Measurements from ENCODE around the gene MAPK8IP3. TPM values are rescaled to one million over a fixed set of nuclear protein-coding genes. Genes with fewer than 3 reads are reported as not detected.

Gene MAPK8IP3
- total RNA-seq, 1 experiment from 2014 or later = 72.3 TPM

DNA sequence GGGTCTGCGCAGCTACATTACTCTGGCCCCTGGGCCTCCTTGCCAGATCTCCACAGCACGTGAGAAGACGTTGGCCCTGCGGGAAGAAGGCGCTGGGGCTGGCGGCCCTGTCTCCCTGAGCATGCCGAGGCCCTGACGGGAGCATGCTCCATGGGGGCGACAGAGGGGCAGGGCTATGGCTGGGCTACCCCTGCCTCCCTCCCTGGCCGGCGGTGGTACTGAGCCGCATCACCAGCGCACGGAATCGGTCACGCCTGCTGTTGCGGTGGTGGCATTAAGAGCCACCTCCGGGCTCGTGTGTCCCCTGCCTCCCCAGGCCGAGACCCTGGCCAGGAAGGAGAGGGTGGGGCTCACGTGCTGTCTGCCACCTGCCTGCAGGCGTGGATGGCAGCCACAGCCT is 28.1 kb downstream of the MAPK8IP3 start:
- no peaks in the 10 kb centered on the region for H3K9me3 Mint-ChIP-seq
- H3K4me3 Mint-ChIP-seq = no peak overlapping the region
- TF ChIP-seq E2F4 (CRISPR knock-in tag; IDR thresholded peaks at IDR 0.05; ENCODE audit: borderline replicate concordance, low read depth) = no peak
- TF ChIP-seq JUN (CRISPR knock-in tag; IDR thresholded peaks at IDR 0.05) = no peak
- no peak for ATAC-seq
- H3K27ac Mint-ChIP-seq = no peak overlapping the region
- DNase-seq (ENCODE audit: low spot score) = no peak
- H3K36me3 Mint-ChIP-seq = peaks cover 4% of the 10 kb centered on the region
- H3K4me1 Mint-ChIP-seq = no peaks in the 10 kb centered on the region
- no peaks in the 10 kb centered on the region; the same call in 1 of the 2 replicates for H3K27me3 Mint-ChIP-seq (ENCODE audit: low read depth)
- CTCF ChIA-PET = no interaction called here
- POLR2A ChIA-PET = no interaction called here

GRCh38 chr16:1734816-1735215 is 28.8 kb downstream of the MAPK8IP3 start:
- TF ChIP-seq NFATC4 (CRISPR knock-in tag; IDR thresholded peaks at IDR 0.05) = no peak
- no peak for TF ChIP-seq FOXP4 (CRISPR knock-in tag; IDR thresholded peaks at IDR 0.05)
- no peak for TF ChIP-seq NR3C1 (CRISPR knock-in tag; conservative IDR thresholded peaks at IDR 0.05; ENCODE audit: low read depth)
- no peak for TF ChIP-seq CREB1 (CRISPR knock-in tag; IDR thresholded peaks at IDR 0.05)
- TF ChIP-seq HMGA2 (CRISPR knock-in tag; IDR thresholded peaks at IDR 0.05) = no peak
- TF ChIP-seq, protein P1, sequence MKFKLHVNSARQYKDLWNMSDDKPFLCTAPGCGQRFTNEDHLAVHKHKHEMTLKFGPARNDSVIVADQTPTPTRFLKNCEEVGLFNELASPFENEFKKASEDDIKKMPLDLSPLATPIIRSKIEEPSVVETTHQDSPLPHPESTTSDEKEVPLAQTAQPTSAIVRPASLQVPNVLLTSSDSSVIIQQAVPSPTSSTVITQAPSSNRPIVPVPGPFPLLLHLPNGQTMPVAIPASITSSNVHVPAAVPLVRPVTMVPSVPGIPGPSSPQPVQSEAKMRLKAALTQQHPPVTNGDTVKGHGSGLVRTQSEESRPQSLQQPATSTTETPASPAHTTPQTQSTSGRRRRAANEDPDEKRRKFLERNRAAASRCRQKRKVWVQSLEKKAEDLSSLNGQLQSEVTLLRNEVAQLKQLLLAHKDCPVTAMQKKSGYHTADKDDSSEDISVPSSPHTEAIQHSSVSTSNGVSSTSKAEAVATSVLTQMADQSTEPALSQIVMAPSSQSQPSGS (CRISPR knock-in tag; IDR thresholded peaks at IDR 0.05; ENCODE audit: borderline replicate concordance, low read depth) = no peak
- no peak for TF ChIP-seq NFE2L1 (CRISPR knock-in tag; IDR thresholded peaks at IDR 0.05)
- TF ChIP-seq, protein P2, sequence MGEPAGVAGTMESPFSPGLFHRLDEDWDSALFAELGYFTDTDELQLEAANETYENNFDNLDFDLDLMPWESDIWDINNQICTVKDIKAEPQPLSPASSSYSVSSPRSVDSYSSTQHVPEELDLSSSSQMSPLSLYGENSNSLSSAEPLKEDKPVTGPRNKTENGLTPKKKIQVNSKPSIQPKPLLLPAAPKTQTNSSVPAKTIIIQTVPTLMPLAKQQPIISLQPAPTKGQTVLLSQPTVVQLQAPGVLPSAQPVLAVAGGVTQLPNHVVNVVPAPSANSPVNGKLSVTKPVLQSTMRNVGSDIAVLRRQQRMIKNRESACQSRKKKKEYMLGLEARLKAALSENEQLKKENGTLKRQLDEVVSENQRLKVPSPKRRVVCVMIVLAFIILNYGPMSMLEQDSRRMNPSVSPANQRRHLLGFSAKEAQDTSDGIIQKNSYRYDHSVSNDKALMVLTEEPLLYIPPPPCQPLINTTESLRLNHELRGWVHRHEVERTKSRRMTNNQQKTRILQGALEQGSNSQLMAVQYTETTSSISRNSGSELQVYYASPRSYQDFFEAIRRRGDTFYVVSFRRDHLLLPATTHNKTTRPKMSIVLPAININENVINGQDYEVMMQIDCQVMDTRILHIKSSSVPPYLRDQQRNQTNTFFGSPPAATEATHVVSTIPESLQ (CRISPR knock-in tag; IDR thresholded peaks at IDR 0.05) = no peak
- no peak for TF ChIP-seq JAZF1 (CRISPR knock-in tag; IDR thresholded peaks at IDR 0.05)
- no peak for TF ChIP-seq FOXJ3 (CRISPR knock-in tag; IDR thresholded peaks at IDR 0.05; ENCODE audit: borderline replicate concordance)
- no peak for TF ChIP-seq CTCF (IDR thresholded peaks at IDR 0.05)
- no peak for TF ChIP-seq SOX15 (CRISPR knock-in tag; IDR thresholded peaks at IDR 0.05)
- Mint-ChIP-seq H3K9me3 (no peaks in the 10 kb centered on the region), H3K36me3 (peaks cover 4% of the 10 kb centered on the region), H3K27ac (no peak overlapping the region), H3K4me1 (no peaks in the 10 kb centered on the region), H3K4me3 (no peak overlapping the region), H3K27me3 (ENCODE audit: low read depth) (no peaks in the 10 kb centered on the region; the same call in 1 of the 2 replicates)
- ChIA-PET CTCF (no interaction called here), POLR2A (no interaction called here)
- ATAC-seq = no peak
- DNase-seq (ENCODE audit: low spot score) = no peak

GRCh38 chr16:1740234-1740633 is 34.2 kb downstream of the MAPK8IP3 start:
- Mint-ChIP-seq H3K36me3 (no peaks in the 10 kb centered on the region), H3K4me1 (no peaks in the 10 kb centered on the region), H3K27me3 (ENCODE audit: low read depth) (no peaks in the 10 kb centered on the region), H3K9me3 (no peaks in the 10 kb centered on the region), H3K27ac (no peak overlapping the region), H3K4me3 (no peak overlapping the region)
- POLR2A ChIA-PET = no interaction called here
- CTCF ChIA-PET = no interaction called here
- no peak for DNase-seq (ENCODE audit: low spot score)
- ATAC-seq = no peak
- TF ChIP-seq ZNF232 (CRISPR knock-in tag; IDR thresholded peaks at IDR 0.05) (no peak), MYBL2 (CRISPR knock-in tag; IDR thresholded peaks at IDR 0.05) (no peak), CTCF (IDR thresholded peaks at IDR 0.05) (no peak), SMAD4 (CRISPR knock-in tag; IDR thresholded peaks at IDR 0.05) (no peak), ZNF281 (CRISPR knock-in tag; IDR thresholded peaks at IDR 0.05) (no peak), FOXJ3 (CRISPR knock-in tag; IDR thresholded peaks at IDR 0.05; ENCODE audit: borderline replicate concordance) (no peak), IRF1 (CRISPR knock-in tag; IDR thresholded peaks at IDR 0.05) (no peak)
